ENCODE results near the gene ADAMTS2.

Gene ADAMTS2

DNA sequence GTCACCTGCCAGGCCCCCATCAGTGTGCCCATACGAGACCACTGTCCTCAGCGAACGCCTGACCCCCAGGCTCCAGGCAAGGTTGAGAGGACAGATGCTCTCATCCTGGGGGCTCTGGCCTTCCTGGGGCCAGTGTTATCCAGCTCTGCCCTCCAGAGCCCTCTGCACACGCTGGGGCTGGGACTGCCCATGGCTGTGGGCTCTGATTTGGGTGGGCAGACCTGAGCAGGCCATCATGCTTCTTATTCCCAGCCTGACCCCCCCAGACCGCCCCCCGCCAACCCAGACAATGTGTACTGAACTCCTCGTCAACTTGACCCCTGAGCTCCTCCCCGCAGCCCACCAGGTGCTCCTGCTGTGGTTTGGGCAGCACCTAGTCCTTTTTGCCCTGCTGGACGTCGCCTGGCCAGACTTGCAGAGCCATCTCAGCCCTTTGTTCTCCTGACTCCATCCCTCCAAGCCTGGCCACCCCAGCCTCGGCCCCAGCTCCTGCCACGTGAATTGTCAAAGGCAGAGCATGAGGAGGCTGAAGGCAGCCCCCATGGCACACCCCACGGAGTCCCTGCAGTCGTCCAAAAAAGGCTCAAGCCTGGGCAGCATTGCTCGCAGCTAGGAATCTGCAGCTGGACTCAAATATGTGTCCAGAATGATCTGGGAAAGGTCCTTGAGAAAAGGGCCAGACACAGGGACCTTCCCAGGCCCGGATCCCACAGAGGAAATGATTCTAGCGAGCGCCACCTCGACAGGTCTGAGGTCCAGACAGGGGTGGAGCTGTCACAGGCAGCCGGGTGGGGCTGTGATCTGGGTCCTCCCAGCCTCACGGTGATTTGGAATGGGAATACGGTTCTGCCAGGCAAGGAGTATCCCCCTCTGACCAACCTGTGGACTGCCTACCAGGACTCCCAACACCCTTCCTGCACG is 87.0 kb downstream of the ADAMTS2 start:
- TF ChIP-seq, protein P1, sequence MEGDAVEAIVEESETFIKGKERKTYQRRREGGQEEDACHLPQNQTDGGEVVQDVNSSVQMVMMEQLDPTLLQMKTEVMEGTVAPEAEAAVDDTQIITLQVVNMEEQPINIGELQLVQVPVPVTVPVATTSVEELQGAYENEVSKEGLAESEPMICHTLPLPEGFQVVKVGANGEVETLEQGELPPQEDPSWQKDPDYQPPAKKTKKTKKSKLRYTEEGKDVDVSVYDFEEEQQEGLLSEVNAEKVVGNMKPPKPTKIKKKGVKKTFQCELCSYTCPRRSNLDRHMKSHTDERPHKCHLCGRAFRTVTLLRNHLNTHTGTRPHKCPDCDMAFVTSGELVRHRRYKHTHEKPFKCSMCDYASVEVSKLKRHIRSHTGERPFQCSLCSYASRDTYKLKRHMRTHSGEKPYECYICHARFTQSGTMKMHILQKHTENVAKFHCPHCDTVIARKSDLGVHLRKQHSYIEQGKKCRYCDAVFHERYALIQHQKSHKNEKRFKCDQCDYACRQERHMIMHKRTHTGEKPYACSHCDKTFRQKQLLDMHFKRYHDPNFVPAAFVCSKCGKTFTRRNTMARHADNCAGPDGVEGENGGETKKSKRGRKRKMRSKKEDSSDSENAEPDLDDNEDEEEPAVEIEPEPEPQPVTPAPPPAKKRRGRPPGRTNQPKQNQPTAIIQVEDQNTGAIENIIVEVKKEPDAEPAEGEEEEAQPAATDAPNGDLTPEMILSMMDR (IDR thresholded peaks at IDR 0.05; ENCODE audit: extremely low read depth, insufficient read depth, missing control alignments) = no peak
- DNase-seq (ENCODE audit: low spot score) = no peak
- in situ Hi-C loops (cut with MboI; ENCODE audit: low pct_unique_long_range_greater_than_20kb, low sequenced_read_pairs, unreplicated experiment) = no loop called here

DNA sequence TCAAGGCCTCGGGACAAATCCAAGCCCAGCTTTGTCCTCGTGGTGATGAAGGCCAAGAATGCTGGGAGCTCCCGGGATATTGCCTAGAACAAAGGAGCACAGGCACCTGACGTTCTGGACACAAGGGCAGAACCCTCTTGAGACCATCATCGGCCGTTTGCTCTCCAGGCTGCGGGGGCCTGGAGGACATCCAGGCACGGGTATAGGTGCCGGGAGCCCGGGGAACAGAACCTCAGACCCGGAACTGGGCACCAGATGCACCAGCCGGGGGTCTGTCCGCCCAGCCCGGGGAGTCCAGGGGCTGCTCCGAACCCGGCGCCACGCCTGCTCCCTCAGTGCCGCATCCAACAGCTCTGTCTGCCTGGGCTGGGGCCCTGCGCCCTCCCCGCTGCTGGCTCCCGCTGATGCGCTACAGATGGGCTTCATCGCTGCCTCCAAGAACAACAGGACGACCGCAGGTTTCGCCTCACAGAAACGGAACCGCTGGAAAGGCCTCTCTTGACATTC is 88.0 kb downstream of the ADAMTS2 start:
- TF ChIP-seq, protein P1 (IDR thresholded peaks at IDR 0.05; ENCODE audit: extremely low read depth, insufficient read depth, missing control alignments) = no peak
- in situ Hi-C loops (cut with MboI; ENCODE audit: low pct_unique_long_range_greater_than_20kb, low sequenced_read_pairs, unreplicated experiment) = no loop called here
- DNase-seq (ENCODE audit: low spot score) = no peak

DNA sequence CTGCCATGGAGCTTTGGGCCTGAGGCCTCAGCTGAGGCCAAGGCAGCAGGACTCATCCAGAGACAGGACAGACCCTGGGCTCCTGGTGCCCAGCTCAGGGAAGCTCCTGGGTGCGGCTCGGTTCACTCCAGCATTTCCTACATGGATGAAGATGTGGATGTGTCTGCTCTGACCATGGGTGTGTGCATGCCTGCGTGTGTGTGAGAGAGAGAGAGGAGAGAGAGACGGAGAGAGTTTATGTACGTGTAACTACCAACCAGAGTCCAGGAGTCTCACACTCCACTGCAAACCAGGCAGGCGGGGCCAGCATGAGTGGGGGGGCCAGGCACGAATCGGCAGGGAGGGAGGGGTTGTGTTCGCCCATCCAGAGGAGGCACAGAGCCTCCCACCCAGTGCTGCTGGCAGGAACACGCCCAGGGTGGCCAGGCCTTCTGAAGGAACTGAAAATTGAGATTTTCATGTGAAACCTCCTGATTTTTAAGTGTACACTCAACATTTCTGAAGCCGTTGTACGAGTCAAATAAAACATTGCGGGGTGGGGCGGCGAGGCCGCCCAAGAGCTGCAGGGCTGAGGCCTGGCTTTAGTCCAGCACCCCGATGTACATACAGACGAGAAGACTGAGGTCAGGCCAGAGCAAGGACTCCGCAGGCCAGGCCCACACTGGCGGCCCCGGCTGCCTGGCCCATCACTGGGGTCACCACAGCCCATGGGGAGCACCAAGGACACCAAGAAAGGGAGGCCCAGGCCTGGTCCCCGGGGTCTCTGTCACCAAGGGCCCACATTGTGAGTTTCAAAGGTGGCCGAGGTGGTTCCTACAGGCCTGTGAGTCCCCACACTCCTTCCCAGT is 88.7 kb downstream of the ADAMTS2 start:
- in situ Hi-C loops (cut with MboI; ENCODE audit: low pct_unique_long_range_greater_than_20kb, low sequenced_read_pairs, unreplicated experiment) = no loop called here
- TF ChIP-seq, protein P1 (IDR thresholded peaks at IDR 0.05; ENCODE audit: extremely low read depth, insufficient read depth, missing control alignments) = no peak
- DNase-seq (ENCODE audit: low spot score) = no peak

DNA sequence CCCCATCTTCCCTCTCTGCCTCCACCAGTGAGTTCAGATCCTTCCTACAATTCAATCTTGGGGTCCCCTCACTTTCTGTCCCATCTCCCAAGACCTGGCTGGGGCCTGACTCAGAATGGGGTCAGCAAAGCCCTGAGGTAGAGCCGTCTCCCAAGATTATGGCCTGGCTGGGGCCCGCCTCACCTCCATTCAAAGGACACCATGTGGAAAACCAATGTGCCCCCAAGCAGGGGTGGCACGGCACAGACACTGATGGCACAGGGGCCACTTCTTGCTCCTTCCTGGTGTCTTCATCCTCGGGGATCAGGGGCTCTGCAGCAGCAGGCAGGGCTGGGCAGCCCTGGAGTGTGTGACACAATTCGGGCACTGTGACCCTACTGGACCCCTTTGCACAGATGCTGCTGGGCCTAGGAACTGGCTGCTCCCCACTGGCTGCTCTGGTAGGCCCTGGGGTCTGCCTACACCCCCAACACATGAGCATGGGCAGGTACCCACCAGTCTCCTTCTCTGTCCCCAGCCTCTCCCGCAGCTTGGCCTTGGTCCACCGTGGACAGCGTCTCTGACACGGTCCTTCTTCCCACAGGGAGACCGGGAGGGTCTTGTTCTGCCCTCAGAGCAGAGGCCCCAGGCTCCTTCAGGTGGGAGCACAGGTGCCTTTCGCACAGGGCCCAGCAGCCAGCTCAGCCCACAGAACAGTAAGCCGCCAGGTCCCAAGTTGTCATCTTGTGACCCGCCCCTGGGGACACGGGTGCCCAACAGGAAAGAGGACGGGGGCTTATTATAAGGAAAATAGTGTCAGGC is 89.5 kb downstream of the ADAMTS2 start:
- no peak for DNase-seq (ENCODE audit: low spot score)
- TF ChIP-seq, protein P1 (IDR thresholded peaks at IDR 0.05; ENCODE audit: extremely low read depth, insufficient read depth, missing control alignments) = no peak
- in situ Hi-C loops (cut with MboI; ENCODE audit: low pct_unique_long_range_greater_than_20kb, low sequenced_read_pairs, unreplicated experiment) = no loop called here

DNA sequence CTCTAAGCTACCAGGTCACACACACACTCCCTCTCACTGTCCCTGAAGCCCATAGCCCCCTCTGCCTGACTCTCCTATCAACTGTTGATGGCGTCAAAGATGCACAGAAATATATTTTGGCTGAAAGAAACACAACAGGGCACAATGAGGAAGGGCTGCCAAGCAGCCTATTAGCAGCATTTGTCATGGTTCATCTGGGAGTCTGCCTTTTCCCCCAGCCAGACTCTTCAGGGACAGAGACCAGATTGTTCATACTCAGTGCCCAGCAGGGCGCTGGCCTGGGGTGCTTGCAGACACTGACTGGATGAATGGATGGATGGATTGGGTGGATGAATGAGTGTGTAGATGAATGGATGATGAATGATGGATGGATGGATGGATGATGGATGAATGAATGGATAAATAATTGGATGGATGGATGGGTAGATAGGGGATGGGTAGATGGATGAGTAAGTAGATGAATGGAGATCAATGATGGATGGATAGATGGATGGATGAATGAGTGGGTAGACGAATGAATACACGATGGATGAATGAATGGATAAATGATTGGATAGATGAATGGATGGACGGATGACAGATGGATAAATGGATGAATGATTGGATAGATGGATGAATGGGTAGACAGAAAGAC is 90.5 kb downstream of the ADAMTS2 start:
- TF ChIP-seq, protein P1 (IDR thresholded peaks at IDR 0.05; ENCODE audit: extremely low read depth, insufficient read depth, missing control alignments) = no peak
- no peak for DNase-seq (ENCODE audit: low spot score)
- in situ Hi-C loops (cut with MboI; ENCODE audit: low pct_unique_long_range_greater_than_20kb, low sequenced_read_pairs, unreplicated experiment) = no loop called here

Measured in GM13977 (cell line).